Inflammatory macrophage (primary cell): ENCODE results near the gene PES1.
"Not testable (repeated sequence)": the region's sequence is repeated elsewhere in the genome, so short reads cannot be mapped to it uniquely, and the experiment has no call there.

Experiments
- DNase-seq, 2 donors: peaks; one replicate each; pipeline ENCODE4 v3.0.0-alpha.2; 2020 to 2022
- total RNA-seq, 18 experiments: gene quantifications; one replicate each; lab custom pipeline; 2026; ENCODE audit warnings: mixed read lengths in 6 of 18, inconsistent platforms in 2 of 18; lab: John Stamatoyannopoulos, UW

Gene PES1
- total RNA-seq: 15.9 to 74.9 (median 47.8) reads per million in 18 experiments

DNA sequence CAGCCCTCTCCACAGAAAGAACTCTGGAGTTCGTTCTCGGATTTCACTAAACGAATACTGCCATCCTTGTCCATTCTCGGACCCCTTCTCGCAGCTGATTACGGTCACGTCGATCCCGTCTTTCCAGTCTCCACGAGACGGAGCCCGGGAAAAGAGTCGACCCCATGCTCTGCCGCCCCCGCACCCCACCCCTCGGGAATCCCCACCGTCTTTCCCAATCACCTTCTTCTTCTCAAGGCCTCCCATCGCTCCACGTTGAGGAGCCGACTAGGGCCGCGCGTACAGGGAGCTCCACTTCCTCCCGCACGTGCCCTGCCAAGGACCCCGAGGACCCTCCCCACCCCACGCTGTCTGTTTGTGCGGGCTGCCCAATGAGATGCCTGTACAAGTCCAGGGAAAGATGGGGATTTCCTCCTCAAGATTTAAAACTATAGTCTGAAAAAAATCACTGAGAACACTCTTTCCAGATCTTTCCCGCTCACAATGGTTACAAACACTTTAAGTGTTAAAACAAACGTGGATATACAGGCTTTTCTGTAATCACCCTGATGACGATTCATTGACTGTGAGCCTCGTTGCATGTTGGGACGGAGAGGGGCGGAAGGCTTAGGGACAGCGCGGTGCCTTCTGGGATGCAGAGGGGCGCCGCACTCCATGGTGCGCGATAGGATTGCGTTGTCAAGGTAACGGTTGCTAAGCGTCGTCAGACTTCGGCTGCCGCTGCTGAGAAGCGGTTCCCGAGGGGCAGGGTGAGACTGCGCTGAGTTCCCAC lies at the start of gene PES1:
Gene PES1 (minus strand): TSS at position 323 of the 772 bp plus-strand sequence. CDS start 77 bp downstream, at position 246.
- DNase-seq: peak; percentile 97 to 98

DNA sequence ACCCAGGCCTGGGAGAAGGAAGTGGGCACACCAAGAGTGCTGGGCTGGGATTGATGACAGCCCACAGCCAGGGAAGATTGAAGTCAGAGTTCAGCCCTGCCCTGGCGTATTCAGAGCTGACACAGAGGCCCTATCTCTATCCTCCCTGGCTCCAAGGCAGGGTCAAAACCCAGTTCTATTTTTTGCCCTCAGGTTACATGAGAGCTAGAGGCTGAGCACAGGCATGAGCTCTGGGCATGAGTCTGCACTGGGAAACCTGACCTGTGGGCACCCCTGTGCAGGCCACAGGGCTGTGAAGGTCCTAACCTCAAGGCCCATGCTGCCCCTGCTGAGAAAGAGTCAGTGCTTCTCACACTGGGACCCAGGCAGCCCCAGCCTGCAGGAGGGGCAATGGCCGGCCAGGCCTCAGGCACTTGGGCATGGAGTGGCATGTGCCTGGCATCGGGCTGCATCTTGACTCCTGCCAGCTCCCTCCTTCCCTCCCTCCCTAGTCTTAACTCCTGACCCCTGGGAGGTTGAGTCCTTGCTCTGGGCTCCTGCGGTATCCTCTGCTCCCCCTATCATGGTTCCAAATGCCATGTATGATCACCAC lies 49.2 kb upstream of the PES1 start:
- DNase-seq: peak in 1 of 2 donors; percentile 13

DNA sequence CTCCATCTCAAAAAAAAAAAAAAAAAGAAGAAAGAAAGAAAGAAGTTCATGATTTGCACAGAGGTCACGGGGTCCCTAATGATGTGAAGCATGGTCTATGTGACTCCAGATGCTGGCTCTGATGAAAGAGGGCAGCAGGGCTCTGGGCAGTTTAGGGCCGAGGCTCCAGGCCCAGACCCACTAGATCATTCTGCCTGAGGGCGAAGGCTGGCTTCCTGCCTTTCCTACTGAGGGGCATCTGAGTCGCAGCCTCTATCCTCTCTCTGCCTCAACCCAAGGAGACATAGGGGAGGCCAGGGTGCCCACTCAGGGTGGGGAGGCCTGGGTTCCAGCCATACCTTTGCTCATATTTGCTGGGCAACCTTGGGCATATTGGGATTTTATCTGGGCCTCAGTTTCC lies 48.7 kb upstream of the PES1 start:
- DNase-seq: no peak

DNA sequence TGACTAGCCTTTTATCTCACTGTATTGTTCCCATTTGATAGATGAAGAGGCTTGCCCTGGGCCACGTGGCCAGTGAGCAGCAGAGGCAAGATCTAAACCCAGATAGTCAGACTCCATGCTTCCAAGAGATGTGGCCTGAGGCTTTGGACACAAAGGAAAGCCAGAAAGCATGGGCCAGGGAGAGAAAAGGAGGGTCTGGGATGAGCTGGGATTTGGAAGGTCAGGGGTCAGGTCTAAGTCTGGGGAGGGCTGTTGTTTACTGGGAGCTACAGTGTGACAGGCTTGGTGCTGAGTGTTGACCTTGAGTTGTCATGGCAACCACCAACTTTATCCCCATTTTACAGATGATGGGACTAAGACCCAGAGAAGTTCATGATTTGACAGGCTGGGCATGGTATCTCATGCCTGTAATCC lies 46.0 kb upstream of the PES1 start:
- no peak for DNase-seq

DNA sequence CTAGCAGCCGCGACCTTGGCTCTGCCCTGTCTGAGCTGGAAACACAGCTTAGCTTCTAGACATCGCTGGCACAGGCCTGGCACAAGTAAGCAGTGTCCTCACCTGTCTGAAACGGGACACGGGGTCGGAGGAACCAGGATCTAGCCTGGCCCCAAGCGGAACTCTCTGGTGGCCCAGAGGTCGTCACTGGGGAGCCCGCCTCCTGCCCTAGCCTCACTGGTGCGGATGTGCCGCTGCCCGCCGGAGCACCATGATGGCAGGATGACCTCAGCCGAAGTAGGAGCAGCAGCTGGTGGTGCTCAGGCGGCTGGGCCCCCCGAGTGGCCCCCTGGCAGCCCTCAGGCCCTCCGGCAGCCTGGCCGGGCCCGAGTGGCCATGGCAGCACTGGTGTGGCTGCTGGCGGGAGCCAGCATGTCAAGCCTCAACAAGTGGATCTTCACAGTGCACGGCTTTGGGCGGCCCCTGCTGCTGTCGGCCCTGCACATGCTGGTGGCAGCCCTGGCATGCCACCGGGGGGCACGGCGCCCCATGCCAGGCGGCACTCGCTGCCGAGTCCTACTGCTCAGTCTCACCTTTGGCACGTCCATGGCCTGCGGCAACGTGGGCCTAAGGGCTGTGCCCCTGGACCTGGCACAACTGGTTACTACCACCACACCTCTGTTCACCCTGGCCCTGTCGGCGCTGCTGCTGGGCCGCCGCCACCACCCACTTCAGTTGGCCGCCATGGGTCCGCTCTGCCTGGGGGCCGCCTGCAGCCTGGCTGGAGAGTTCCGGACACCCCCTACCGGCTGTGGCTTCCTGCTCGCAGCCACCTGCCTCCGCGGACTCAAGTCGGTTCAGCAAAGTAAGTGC lies 44.7 kb upstream of the PES1 start:
- no peak for DNase-seq

DNA sequence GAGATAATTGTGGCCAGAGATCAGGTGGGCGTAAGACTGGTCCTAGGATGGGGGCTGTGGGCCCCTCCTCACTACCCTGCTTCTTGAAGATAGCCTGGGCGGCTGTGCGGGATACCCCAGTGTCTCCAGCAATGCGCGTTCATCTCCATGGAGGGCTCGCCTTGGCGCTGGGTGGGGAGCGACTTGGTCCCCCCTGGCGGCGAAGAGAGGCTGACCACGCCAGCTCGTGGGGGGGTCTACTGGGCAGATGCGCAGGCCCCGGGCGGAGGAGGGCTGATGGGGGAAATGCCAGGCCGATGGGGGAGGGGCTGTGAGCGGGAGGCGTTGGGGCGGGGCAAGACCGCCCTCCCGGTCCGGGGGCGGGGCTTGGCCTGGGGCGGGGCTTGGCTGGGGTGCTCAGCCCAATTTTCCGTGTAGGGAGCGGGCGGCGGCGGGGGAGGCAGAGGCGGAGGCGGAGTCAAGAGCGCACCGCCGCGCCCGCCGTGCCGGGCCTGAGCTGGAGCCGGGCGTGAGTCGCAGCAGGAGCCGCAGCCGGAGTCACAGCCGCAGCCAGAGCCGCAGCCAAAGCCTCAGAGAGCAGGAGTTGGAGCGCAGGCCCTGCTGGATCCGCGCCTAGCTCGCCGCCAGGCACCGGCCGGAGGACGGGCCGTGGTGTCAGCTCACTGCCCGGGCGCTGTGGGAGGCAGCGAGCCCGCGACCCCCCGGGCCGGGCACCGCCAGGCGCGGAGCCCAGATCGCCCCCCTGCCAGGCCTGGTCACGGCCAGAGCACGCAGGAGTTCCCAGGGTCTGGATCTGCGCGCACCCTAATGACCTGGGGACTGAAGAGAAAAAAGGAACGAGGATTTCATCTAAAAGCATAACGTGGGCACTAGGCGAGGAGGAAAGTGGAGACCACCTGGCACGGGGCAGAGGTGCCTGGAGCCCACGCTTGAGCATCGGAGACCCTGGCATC lies 43.8 kb upstream of the PES1 start, which contains the start of gene SLC35E4:
Gene SLC35E4 (plus strand): TSS at position 509 of the 953 bp plus-strand sequence. CDS start 670 bp downstream, outside the sequence.
- DNase-seq: peak; percentile 81 to 89

DNA sequence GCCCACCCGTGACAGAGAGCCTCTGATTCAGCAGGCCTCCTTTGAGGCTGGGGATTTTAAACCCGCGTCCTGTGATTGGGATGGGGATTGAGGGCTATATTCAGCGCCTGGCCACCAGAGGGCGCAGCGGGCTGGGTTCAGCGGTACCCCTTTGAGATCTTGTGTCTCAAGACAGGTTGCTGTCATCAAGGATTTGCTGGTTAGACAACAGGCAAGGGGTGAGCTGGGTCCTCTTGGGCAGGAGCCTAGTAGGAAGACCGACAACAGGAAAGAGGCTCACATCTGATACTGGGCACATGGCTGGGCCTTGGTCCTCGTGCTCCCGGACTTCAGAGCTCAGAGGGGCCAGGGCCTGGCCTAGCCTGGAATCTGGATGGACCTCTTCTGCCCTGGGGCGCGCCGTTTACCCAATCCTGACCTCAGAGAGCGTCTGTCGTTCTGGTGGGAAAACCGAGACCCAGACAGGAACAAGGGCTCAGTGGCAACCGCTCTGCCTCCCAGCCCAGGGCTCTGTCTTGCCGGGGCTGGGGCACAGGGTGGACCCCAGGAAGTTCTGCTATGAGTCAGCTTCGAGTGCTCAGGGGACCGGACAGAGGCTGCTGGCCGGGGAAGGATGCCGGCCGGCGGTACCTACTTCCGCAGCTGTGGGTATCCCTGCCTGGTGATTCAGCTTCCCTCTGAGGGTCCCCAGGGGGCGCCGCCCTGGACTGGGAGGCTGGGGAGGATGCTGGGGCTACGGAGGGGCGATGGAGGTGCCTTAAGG lies 42.9 kb upstream of the PES1 start:
- peak; percentile 87 to 90 for DNase-seq

DNA sequence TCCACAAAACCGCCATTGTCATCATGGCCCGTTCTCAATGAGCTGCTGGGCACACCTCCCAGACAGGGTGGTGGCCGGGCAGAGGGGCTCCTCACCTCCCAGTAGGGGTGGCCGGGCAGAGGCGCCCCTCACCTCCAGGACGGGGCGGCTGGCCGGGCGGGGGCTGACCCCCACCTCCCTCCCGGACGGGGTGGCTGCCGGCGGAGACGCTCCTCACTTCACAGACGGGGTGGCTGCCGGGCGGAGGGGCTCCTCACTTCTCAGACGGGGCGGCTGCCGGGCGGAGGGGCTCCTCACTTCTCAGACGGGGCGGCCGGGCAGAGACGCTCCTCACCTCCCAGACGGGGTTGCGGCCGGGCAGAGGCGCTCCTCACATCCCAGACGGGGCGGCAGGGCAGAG lies 39.8 kb upstream of the PES1 start:
- DNase-seq: not testable (repeated sequence)

DNA sequence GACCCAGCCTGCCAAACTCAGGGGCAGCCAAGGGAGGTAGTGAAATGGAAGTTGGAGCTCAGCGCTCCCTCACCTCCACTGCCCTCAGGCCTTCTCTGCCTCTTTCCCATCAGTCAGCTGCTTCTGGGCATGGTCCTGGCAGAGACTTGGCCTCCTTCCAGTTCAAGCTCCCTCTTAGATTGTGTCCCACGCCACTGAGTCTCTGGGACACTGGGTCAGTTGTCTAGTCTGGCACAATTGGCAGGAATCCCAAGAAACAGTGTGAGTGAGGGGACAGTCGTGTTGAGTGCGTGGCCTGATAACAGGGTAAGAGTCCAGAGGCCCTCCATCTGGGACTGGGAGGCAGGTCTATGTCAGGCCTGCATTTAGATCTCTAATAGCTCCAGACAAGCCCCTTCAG lies 36.8 kb upstream of the PES1 start:
- no peak for DNase-seq

DNA sequence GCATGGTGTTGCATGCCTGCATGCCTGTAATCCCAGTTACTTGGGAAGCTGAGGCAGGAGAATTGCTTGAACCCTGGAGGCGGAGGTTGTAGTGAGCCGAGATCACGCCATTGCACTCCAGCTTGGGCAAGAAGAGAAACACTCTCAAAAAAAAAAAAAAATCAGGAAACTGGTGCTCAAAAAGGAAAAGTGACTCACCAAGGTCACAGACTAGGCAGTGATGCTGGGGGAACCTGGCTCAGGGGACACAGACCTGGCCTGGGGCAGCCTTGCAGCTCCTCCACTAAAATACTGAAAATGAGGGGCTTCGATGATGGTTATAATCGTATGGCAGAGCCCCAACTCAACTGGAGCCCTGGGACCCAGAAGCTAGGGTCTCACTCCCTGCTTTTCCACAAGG lies 35.8 kb upstream of the PES1 start:
- DNase-seq: peak; percentile 50 to 53

DNA sequence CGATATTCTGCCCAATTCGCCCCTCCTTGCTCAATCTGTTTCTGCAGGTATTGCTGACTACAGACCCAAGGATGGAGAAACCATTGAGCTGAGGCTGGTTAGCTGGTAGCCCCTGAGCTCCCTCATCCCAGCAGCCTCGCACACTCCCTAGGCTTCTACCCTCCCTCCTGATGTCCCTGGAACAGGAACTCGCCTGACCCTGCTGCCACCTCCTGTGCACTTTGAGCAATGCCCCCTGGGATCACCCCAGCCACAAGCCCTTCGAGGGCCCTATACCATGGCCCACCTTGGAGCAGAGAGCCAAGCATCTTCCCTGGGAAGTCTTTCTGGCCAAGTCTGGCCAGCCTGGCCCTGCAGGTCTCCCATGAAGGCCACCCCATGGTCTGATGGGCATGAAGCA lies 34.7 kb upstream of the PES1 start:
- DNase-seq: no peak

DNA sequence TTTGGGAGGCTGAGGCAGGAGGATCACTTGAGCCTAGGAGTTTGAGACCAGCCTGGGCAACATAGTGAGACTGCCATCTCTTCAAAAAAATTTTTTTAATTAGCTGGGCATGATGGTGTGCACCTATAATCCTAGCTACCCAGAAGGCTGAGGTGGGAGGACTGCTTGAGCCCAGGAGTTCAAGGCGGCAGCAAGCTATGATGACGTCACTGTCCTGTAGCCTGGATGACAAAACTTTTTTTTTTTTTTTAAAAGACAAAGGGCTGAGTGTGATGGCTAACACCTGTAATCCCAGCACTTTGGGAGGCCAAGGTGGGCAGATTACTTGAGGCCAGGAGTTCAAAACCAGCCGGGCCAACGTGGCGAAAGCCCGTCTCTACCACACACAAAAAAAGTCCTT lies 28.2 kb upstream of the PES1 start:
- not testable (repeated sequence) for DNase-seq

DNA sequence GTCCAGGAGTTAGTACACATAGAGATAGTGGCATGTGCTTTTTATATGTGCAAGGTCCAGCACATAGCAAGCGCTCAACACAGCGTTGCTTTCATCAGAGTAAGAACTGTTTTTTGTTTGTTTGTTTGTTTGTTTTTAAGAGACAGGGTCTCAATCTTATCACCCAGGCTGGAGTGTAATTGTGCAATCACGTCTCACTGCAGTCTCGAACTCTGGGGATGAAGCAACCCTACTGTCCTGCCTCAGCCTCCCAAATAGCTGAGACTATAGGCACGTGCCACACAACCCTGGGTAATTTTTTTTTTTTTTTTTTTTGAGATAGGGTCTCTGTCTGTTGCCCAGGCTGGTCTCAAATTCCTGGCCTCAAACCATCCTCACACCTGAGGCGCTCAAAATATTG lies 26.1 kb upstream of the PES1 start:
- DNase-seq: no peak

DNA sequence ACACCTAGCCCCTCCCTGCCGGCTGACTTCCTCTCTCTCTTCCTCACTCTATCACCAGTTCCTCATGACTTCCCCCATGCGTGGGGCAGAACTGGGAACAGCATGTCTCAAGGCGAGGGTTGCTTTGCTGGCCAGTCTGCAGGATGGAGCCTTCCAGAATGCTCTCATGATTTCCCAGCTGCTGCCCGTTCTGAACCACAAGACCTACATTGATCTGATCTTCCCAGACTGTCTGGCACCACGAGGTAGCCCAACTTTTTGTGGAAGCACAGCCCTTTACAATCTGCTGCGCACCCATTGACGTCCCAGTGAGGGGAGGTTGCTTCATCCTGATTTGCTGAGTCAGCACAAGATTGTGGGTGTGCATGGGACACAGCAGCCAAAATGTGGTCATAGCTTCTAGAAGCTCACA lies 23.8 kb upstream of the PES1 start:
- DNase-seq: peak; percentile 45 to 78

DNA sequence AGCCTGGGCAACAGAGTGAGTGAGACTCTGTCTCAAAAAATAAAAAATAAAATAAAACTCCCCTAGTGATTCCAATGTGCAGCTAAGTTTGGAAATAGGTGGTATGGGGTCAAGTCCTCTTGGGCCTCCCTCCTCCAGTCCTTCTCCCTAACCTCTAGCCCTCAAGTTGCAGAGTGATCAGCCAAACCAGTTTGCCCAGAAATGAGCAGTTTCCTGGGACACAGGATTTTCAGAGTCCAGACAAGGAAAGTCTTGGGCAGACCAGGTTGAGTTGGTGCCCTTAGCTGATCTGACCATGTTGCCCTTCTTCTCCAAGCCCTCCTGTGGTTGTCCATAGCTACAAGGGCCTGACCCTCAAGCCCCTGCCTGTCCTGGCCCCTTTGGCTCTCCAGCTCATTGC lies 23.2 kb upstream of the PES1 start:
- no peak for DNase-seq

DNA sequence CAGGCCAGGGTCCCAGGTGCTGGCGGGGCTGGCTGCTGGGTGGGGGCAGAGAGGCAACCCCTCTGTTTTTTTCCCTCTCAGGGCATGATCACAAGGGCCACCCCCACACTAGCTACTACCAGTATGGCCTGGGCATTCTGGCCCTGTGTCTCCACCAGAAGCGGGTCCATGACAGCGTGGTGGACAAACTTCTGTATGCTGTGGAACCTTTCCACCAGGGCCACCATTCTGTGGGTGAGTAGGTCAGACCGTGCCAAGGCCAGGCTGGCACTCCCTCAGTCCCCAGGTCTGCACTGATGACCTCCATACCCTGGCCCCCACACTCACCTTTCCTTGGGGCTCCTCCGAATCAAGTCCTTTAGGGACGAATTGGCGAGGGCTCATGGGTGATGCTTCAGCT lies 22.6 kb upstream of the PES1 start:
- no peak for DNase-seq

DNA sequence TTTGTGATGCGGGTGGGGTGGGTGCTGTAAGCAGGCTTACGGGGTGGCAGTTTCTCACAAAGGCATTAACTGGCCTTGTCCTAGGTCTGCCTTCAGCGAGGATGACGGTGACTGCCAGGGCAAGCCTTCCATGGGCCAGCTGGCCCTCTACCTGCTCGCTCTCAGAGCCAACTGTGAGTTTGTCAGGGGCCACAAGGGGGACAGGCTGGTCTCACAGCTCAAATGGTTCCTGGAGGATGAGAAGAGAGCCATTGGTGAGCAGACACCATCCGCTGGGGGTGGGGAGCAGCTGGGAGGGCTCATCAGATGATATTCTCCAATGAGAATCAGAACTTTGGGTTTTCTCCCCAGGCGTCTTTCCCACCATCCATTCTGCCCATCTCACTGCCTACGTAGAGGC lies 21.1 kb upstream of the PES1 start:
- no peak for DNase-seq

DNA sequence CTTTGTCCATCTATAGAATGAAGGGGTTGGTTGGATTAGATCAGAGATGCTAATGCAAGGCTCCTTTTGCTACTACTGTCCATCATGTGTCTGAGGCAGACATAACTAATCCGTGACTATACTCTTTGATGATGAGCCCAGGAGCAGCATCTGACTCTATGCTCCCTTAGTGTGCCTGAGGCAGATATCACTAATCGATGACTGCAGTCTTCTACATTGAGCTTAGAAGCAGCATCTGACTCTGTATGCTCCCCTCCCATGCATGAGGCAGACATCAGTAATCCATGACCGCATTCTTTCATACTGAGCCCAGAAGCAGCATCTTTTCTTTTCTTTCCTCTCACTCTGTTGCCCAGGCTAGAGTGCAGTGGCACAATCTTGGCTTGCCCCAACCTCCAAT lies 19.5 kb upstream of the PES1 start:
- DNase-seq: no peak

DNA sequence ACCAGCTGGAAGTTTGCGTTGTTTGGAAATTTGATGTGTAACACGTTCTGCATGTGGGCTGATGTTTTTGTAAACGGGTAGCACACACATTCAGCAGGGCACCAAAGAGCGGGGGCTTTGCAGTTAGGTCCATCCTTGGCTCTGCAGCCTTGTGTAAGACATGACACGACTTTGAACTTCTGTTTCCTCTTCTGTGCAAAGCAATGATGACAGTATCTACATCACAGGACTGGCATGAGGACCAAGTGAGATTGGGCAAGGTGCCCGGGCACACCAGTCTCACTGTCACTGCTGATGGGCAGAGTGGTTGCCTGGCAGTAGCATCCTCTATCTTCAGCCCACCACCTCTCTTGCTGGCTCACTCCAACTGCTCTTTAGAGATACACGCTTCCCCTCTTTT lies 18.6 kb upstream of the PES1 start:
- DNase-seq: peak; percentile 95 to 97

DNA sequence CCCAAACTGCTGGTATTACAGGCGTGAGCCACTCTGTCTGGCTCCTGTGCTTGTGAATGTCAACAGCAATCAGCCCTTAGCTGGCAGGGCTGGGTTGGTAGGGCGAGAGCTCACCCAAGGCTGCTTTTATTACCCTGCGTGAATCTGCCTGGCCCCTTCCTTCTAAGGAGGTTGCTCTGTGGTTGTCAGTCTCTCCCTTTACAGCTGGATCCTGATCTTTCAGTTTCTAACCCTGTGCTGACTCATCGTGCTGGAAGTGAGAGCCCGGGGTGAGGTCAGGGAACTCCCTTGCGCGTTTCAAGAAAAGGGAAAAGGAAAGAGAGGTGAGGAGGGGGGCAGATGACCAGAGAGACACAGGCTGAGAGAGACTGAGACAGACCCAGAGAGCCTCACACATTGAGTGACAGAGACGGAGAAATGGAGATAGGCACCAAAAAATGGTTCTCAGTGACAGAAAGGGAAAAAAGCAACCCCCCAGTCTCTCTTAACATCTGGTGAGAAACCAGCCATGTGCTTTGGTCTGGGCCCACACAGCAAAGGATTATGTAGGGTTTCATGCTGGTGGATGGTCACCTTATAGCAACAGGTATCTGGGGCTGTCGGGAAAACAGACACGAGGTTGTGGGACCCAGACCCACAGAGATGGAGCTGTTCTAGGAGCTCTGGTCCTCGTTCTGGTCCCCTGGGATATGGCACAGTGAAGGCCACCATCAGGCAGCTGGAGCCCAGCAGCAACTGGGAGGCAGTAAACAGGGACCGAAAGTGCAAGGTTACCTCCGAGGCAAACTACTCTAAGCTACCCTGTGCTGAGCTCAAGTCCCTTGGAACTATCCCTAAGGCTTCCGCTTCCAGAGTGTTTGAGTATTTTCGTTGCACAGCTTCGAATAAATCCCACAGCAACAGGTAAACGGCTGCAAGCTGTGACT lies 17.8 kb upstream of the PES1 start:
- DNase-seq: peak; percentile 81 to 82
